Measurements from ENCODE around the gene WIPF2.
"Not testable (repeated sequence)": the region's sequence is repeated elsewhere in the genome, so short reads cannot be mapped to it uniquely, and the experiment has no call there.

Gene WIPF2

GRCh38 chr17:40194821-40195220 lies 24.3 kb upstream of the WIPF2 start:
- no peak for DNase-seq

GRCh38 chr17:40197550-40197949 lies 21.6 kb upstream of the WIPF2 start:
- DNase-seq = no peak

- peak; percentile 46 for DNase-seq
Observed at GRCh38 chr17:40197965-40198456, 21.1 kb upstream of the WIPF2 start.

GRCh38 chr17:40198576-40198975 lies 20.5 kb upstream of the WIPF2 start:
- DNase-seq = no peak

GRCh38 chr17:40203131-40203530 lies 16.0 kb upstream of the WIPF2 start:
- no peak for DNase-seq

GRCh38 chr17:40206193-40206592 lies 12.9 kb upstream of the WIPF2 start:
- DNase-seq = not testable (repeated sequence)

GRCh38 chr17:40209404-40210093 lies 9.6 kb upstream of the WIPF2 start:
- DNase-seq = no peak

GRCh38 chr17:40213914-40214313 lies 5.2 kb upstream of the WIPF2 start:
- not testable (repeated sequence) for DNase-seq

GRCh38 chr17:40218006-40218739 lies 931 bp upstream of the WIPF2 start:
- no peak for DNase-seq

- DNase-seq = peak; percentile 57
Observed at GRCh38 chr17:40219594-40220338, 662 bp downstream of the WIPF2 start.

GRCh38 chr17:40224718-40225550 lies 5.8 kb downstream of the WIPF2 start:
- DNase-seq = no peak

GRCh38 chr17:40229146-40229545 lies 10.0 kb downstream of the WIPF2 start:
- DNase-seq = not testable (repeated sequence)

GRCh38 chr17:40230670-40231069 lies 11.6 kb downstream of the WIPF2 start:
- no peak for DNase-seq

- not testable (repeated sequence) for DNase-seq
Observed at GRCh38 chr17:40231928-40232327, 12.8 kb downstream of the WIPF2 start.

GRCh38 chr17:40241252-40241834 lies 22.2 kb downstream of the WIPF2 start:
- no peak for DNase-seq

GRCh38 chr17:40242774-40243173 lies 23.7 kb downstream of the WIPF2 start:
- DNase-seq = no peak

GRCh38 chr17:40243761-40244160 lies 24.7 kb downstream of the WIPF2 start:
- no peak for DNase-seq

GRCh38 chr17:40244255-40244654 lies 25.2 kb downstream of the WIPF2 start:
- DNase-seq = no peak

GRCh38 chr17:40247926-40248495 lies 28.9 kb downstream of the WIPF2 start:
- no peak for DNase-seq

GRCh38 chr17:40248507-40248906 lies 29.4 kb downstream of the WIPF2 start:
- DNase-seq = no peak

GRCh38 chr17:40251576-40251975 lies 32.5 kb downstream of the WIPF2 start:
- DNase-seq = peak; percentile 52

- no peak for DNase-seq
Observed at GRCh38 chr17:40253565-40253964, 34.5 kb downstream of the WIPF2 start.
